NCI-H2107 (cell line): ENCODE results near the gene ANKRD28.
"Not testable (repeated sequence)": the region's sequence is repeated elsewhere in the genome, so short reads cannot be mapped to it uniquely, and the experiment has no call there.

Source experiments
- DNase-seq: peaks from one replicate; lab custom pipeline; 2025; lab: John Stamatoyannopoulos, UW

Gene ANKRD28

DNA sequence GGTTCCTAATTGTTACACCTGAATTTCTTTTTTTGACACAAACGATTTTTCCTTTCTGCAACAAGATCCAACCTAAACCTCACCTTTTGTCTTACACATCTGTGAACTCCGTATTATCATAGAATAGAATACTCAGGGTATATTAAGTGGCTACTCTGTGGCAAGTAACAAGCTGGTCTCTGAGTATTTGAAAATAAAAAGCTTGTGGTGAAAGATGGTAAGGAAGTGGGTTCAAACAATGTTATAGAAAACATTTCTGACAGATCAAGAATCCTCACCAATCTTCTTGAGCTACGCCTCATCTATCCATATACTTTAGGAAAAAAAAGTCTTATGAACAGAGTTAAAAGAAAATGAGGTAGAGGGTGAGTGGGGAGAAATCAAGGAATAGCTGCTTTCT, 3.5 kb upstream of the ANKRD28 start:
- no peak for DNase-seq

DNA sequence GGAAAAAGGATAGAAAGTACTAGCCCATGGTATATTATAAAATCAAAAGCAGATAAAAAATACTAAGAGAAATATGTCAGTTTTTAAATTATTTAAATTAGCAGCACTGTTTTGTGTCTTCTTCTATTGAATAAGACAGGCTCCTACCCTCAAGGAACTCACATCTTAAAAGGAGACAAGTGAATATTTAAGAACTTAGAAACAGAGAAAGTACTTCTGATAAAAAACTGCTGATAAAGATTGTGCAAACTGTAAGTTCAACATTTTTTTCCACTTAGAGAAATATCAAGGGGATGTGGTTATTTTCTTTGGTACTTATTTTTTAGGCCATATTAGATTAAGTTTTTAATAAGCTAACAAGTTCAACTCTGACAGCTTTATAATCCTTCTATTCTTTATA, 3.0 kb upstream of the ANKRD28 start:
- no peak for DNase-seq

DNA sequence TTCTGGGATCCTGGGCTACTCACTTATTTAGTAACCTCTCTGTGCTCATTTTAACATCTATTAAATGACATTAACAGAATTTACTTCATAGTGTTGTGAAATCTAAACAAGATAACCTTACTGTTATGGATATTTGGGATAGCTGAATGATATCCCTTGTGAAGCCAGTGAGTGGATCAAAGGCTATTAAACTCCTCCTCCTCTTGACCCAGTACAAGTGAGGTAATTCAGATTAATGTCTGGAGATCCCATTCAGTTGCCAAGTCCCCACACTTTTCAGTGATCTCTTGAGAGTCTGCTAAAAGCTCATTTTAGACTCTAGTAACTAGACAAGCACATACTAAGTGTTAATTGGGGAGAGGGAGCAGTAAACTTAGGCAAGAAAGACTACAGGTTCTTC, 2.5 kb upstream of the ANKRD28 start:
- DNase-seq, result no peak

DNA sequence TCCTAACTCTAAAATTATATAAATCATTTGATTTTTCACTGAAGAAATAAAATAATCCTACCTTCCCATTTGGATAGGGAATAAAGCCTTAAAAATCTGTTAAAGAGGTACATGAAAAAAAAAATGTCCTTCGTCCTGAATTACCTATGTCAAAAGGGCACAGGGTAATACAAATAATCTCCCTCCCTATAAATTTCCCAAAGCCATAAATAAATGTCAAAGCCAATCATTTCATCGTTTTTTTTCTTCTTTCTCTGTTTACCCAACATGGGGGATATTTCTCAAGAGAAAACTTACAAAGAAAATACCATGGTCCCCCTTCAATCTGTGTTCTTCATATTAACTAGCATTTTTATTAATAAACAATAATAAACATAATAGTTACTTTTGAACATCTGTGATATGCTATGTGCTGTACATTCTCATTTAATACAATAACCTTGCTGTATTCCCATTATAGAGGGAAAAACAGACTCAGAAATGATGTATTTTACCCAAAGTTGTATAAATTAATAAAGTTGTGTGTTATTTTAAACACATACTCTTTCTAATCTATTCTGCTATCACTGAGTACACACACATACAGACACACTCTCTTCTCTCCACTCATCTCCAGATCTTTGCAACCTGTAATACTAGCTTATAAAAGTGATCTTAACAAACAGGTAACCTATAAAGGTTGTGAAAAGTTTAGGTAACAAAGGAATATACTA, 910 bp upstream of the ANKRD28 start:
- DNase-seq, result no peak

DNA sequence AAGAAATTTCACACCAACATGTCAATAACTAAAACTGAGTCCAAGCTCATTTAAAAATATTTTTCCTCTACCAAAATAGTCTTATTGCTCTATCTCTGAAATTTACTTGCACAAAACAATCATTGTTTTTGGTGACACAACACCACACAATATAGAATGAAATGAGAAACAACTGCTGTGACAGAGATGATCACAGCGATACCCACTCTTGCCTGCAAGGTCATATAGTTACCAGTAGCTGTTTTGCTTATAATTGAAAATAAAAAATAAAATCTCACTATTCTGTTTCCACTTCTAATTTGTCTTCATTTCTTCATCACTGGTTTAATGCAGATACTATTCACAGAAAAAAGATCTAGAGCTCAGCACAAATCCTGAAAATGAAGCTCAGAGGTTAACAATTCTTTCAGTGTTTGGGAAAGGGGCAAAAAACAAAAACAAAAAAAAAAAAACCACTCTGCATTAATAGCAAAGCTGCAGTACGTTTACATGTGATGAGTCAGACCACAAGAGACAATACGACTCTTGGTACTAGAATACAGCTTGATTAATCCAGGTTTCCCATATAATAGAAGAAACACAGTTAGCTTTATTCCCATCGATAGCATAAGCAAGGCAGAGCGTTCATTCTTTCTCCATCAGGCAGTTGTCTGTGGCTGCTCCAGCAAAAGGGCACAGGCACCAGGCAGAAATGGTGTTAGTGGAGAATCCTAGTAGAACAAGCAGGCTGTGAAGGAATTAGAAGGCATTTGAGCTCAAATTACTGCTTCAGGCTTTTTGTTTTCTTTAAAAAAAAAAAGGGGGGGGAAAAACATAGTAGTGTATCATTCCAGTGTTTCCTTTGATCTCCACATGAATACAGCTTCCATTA, 773 bp downstream of the ANKRD28 start:
- no peak for DNase-seq

DNA sequence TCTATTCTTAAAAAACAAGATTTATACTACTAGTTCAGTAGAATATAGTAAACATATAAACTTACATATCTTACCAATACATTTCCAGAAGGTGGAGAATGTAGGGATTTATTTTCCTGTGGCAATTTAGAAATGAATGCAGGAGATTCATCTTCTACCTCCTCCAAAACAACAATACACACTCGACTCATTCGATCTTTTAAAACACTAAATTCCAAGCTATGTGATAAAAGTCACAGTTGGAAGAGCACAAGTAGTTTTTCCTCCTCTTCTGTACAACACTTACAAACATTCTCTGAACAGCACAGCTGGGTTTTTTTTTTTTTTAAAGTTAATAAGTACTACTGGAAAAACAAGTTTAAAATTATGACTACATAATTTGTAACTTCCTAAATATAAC, 1.4 kb downstream of the ANKRD28 start:
- no peak for DNase-seq

DNA sequence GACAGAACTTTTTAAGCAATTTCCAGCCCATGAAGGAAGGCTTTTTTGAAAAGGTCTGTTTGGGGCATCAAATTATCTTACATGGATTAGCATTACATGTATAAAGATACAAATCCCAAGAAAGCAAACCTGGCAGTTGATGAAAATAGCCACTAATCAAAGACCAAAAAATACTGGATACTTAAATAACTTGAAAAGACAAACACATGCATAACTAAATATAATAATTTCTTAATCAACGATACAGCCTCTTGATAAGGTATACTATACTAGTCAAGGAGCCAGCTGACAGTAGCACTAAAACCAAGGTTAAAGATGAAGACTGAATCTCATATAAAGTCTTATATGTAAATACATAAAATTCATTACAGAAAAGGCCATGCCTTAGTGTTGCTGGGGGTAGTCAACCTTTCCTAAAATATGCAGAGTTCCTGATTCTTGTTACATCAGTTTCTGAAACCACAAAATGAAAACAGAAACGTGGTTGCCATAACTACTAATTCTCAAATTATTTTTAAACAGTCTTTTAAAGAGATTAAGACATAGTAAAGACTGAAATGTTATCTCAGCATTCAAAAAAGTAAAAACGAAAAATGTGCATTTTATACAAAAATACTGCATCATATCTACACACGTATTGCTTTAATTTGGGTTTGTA, 2.0 kb downstream of the ANKRD28 start:
- DNase-seq, result no peak

DNA sequence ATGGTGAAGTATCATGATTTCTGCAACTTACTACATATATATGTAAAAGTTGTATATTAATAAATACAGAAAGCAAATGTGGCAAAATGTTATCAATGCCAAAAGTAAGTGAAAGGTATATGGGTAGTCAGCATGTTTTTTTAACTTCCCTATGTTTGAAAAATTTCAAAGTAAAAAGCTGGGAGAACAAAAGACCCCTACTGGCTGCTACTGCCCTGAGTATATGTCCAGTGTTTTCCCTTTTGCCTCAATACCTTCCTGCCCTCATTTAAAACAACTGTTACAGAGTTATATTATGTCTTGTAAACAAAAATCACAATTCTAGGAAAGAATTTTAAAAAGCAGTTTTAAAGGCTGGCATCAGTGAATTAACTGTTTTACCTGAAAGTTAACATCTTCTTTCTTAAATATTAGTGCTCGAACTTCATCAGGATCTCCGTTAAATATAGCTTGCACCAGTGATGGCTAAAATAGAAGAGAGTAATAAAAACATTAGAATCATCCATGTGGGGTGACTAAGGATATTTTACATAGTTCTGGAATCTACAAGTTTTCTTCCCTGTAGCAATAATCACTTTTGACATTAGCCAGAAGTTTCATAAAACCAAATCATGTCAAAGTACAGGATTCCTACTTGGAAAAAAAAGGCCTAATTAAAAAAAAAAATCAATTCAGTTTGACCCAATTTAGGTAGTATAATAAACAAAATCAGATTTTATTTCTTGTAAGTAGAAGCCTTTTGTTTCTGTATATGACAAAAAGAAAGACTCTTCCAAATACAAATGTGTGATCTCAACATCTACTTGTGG, 2.7 kb downstream of the ANKRD28 start:
- DNase-seq, result no peak

DNA sequence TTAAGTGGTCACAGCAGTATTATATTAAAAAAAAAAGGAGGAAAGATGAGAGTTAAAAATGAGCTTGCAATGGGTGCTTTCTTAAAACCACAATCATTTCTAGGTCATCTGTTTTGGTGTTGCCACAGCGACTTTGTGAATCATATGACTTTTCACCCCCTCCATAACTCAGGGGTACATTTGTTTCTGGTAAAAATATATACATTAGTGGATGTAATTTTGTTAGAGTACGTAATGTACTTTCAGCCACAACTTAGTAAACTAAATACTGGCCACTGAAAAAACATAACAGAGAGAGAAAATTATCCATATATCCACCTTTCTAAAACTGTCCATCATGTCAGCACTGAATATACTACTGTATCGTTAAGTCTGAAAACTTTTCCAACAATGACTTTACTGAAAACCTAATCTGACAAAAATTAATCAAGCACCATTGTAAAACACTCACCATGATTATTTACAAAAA, 3.4 kb downstream of the ANKRD28 start:
- no peak for DNase-seq

DNA sequence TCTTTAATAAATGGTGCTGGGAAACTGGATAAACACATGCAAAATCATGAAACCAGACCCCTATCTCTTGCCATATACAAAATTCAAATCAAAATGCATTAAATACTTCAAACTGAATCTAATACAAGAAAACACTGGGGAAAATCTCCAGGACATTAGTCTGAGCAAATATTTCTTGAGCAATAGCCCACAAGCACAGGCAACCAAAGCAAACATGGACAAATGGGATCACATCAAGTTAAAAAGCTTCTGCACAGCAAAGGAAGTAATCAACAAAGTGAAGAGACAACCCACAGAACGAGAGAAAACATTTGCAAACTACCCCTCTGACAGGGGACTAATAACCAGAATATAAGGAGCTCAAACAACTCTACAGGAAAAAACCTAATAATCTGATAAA, 6.3 kb downstream of the ANKRD28 start:
- DNase-seq, result no peak

DNA sequence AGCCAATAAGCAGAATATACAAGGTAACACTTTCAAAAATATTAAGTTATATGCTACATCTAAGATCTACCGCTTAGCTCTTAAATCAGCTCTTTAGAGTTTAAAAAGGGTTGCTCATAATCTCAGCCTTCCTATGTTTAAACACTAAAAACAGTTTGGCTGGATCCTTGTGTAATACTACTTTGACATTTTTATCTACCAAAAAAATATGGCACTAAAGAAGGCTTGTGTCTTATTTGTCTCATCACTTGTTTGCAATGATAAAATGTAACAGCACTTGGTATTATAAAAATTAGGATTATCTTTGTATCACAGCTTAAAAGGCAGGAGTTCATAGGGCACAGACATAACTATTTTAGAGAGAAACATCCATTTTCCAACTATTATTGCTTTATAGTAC, 9.8 kb downstream of the ANKRD28 start:
- DNase-seq, result no peak

DNA sequence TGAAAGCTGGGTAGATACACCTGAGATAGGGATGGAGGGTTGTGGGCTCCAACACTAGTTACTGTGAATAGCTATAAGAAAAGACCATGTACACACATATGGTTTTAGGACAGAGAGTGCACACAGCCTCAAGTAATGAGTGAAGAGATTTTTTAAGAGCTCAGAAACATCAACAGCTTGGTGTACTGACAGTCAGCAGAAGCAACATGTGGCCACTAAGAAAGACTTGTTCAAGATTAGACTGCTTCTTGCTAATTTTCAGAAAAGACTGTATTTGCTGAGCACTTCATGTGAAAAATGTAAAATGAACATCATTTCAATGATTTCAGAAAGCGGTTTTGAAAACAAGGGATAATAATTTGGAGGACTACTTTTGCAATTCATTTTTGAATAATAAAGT, 10.3 kb downstream of the ANKRD28 start:
- DNase-seq, result no peak

DNA sequence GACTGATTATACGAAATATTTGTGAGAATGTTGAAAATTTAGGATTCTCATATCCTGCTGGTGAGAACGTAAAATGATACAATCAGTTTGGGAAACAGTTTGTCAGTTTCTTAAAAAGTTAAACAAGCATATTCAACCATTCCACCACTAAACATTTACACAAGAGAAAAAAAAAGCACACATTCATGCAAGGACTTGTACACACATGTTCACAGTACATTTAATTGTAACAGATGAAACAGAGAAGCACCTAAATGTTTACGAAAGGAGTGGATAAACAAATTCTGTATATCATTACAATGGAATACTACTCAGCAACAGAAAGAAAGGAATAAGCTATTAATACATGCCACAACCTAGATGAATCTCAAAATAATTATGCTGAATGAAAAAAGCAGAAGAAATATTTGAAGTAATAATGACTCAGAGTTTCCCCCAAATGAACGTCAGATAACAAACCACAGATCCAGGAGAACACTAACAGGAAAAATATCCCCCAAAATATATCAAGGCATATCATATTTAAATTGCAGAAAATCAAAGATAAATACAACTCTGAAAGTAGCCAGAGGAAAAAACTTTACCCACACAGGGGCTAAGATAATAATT, 14.3 kb downstream of the ANKRD28 start:
- no peak for DNase-seq

DNA sequence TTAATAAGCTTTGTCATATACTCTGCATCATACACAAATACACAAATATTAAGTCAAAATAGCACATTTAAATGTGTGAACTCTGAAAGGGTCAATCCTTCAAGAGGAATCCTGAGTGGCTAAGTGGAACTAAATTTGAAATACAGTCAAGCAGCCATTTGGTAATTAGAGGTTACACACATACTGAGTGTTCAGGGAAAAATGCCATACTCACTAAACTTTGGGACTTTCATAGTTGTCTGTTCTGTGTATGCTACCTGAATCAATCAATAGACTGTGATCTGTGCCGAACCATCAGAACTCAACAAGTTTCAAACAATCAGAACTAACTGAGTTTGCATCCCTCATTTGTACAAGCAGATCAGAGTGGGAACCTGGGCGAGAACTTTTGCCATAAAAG, 15.3 kb downstream of the ANKRD28 start:
- DNase-seq, result no peak

DNA sequence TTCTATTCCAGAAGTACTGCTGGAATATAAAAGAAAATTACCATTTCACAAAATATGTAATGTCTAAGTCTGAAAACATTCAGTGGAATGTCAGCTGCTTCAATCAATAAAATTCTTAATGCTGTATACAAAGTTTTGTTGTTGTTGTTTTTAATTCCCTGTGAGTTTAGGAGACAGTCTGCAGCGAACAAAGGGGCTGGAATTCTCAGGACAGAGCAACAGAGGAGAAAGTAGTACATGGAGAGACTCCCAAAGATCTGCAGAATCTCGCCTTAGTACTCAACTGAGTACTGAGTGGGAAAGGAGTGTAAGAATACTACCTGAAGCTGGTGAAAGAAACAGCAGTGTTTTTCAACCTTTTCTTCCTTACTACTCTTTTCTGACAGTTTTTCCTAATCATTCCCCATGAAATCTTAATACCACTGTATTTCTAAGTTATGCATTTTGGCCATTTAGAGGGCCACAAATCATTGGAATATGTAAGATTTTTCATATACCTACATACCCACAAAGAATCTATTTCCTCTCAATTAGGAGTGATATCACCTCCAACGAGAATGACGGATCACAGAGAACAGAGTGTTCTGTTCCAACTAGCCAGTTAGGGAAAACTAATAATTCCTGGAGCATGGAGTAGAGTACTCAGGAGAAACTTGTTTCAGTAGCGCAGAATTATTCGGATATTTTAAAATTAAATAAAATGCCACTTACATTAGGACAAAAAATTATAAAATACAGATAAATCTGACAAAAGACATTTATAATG, 16.0 kb downstream of the ANKRD28 start:
- DNase-seq, result no peak

DNA sequence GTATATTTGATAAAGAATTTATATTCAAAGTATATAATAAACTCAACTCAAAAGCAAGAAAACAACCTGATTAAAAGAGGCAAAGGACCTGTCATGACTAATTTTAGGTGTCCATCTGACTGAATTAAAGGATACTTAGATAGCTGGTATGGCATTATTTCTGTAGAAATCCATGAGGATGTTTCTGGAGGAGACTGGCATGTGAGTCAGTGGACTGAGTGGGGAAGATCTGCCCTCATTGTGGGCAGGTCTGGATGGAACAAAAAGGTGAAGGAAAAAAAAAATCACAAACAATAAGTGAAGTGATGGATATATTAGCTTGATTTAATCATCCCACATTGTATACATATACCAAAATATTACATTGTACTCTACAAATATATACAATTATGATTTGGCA, 16.6 kb downstream of the ANKRD28 start:
- no peak for DNase-seq

DNA sequence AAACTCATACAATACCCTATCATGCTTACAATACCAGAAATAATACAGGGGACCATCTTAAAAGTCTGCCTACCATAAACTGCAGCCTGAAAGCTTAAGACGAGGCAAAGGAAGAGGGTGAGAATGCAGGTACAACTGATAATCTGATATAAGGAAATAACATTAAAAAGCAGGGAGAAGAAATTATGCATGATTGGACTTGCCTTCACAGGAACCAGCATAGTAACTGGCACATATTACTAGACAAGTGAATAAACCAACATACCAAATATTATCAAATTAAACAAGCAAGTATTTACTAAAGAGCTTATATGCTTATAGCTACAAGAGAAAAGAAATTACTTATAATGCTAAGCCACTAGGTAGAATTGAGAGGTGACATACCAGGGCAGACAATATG, 18.7 kb downstream of the ANKRD28 start:
- no peak for DNase-seq

DNA sequence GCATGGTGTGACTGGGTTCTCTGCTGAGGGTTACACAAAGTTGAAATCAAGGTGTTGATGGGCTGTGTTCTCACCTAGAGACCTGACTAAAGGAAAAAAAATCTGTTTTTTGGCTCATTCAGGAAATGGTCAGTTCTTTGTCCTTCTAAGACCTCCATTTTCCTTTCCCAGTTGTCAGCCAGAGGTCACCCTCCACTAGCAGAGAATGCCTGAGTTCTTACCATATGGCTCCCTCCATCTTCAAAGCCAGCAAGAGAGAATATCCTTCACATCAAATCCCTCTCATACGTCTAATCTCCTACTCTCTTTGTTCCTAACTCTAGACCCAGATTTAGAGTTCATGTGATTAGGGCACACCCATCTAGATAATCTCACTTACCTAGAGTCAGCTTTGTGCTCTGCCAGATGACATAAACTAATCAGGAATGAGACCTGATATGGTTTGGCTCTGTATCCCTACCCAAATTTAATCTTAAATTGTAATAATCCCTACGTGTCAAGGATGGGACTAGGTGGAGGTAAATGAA, 19.4 kb downstream of the ANKRD28 start:
- no peak for DNase-seq

DNA sequence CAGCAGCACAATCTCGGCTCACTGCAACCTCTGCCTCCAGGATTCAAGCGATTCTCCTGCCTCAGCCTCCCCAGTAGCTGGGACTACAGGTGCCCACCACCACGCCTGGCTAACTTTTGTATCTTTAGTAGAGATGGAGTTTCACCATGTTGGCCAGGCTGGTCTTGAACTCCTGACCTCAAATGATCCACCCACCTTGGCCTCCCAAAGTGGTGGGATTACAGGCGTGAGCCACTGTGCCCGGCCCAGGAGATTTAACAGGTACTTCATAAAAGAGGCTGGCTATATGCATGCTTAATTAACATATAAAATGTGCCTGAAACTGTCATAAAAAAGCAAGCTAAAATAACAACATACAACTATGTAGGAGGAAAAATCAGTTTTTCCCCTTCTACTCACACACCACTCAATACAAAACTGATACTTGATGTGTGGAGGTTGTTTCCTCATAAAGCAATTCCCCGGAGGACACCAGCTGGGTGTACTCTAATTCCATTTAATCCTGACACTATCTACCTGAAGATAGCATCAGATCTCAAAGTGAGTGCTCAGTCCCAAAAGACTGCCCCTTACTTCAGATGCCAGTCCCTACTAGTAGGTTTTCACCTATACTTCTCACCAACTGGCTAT, 22.7 kb downstream of the ANKRD28 start:
- not testable (repeated sequence) for DNase-seq

DNA sequence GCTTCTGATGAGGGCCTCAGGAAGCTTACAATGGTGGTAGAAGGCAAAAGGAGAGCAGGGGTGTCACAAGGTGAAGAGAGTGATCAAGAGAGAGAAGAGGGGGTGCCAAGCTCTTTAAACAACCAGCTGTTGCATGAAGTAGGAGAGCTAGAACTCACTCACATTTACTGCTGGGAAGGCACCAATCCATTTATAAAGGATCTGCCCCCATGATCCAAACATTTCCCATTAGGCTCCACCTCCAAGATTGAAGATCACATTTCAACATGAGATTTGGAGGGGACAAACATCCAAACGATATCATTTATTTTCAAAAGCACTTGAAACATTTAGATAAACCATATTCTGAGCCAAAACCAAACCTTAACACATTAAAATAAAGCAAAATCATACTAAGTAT, 26.3 kb downstream of the ANKRD28 start:
- no peak for DNase-seq
